Measurements from ENCODE around the gene KRT20.

GRCh38 chr17:40910441-40910841, 25.4 kb upstream of the KRT20 start:
- TF ChIP-seq CTCF (IDR thresholded peaks at IDR 0.05) (no peak), POLR2A (IDR thresholded peaks at IDR 0.05) (no peak), POLR2AphosphoS5 (IDR thresholded peaks at IDR 0.05) (peak in 1 of 3 donors; percentile 31)

All from breast epithelium (tissue), 3 donors.